VCaP (cell line): ENCODE results near the gene SLC8A3.

ENCODE experiments used
- H3K27ac ChIP-seq: fragments of 450-650 bp; 2 replicates; pipeline ENCODE4 v1.5.1; 2017
- TF ChIP-seq, protein P1 (sequence below): fragments of 450-650 bp; conservative IDR thresholded peaks from 2 replicates; pipeline ENCODE4 v1.5.1; 2017; ENCODE audit warnings: mild to moderate bottlenecking, moderate library complexity

Gene SLC8A3

GRCh38 chr14:70137788-70138187 is 51.0 kb downstream of the SLC8A3 start:
- TF ChIP-seq, protein P1, sequence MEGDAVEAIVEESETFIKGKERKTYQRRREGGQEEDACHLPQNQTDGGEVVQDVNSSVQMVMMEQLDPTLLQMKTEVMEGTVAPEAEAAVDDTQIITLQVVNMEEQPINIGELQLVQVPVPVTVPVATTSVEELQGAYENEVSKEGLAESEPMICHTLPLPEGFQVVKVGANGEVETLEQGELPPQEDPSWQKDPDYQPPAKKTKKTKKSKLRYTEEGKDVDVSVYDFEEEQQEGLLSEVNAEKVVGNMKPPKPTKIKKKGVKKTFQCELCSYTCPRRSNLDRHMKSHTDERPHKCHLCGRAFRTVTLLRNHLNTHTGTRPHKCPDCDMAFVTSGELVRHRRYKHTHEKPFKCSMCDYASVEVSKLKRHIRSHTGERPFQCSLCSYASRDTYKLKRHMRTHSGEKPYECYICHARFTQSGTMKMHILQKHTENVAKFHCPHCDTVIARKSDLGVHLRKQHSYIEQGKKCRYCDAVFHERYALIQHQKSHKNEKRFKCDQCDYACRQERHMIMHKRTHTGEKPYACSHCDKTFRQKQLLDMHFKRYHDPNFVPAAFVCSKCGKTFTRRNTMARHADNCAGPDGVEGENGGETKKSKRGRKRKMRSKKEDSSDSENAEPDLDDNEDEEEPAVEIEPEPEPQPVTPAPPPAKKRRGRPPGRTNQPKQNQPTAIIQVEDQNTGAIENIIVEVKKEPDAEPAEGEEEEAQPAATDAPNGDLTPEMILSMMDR: no peak
- no peak overlapping the region for H3K27ac ChIP-seq

- TF ChIP-seq, protein P1: no peak
- H3K27ac ChIP-seq: no peak overlapping the region
These were observed 55.3 kb downstream of the SLC8A3 start for GRCh38 chr14:70133461-70133860.

- TF ChIP-seq, protein P1: no peak
These were observed 58.3 kb downstream of the SLC8A3 start for GRCh38 chr14:70130482-70130881.

DNA sequence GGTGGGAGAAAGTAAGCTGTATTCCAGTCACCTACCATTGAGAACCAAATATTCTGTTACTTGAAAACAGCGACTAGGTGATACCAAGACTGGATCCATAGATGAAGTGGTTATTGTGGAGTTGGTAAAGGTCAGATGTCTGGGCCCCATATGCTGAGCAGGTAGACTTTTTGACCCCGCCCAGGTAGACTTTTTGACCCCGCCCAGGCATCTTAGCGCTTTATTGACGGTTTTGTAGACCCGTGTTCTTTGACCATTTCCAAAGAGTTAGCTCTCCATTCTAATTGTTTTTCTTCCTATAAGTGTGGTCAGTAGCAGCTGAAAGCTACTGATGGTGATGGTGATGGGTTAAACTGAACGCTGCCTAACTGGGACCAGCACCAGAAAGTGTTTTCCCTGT is 61.6 kb downstream of the SLC8A3 start:
- no peak overlapping the region for H3K27ac ChIP-seq
- TF ChIP-seq, protein P1: no peak

More at GRCh38 chr14:70130482-70130881, 58.3 kb downstream of the SLC8A3 start:
- H3K27ac ChIP-seq: no peak overlapping the region

- H3K27ac ChIP-seq: no peak overlapping the region
- TF ChIP-seq, protein P1: no peak
These were observed 65.0 kb downstream of the SLC8A3 start for GRCh38 chr14:70123796-70124195.

DNA sequence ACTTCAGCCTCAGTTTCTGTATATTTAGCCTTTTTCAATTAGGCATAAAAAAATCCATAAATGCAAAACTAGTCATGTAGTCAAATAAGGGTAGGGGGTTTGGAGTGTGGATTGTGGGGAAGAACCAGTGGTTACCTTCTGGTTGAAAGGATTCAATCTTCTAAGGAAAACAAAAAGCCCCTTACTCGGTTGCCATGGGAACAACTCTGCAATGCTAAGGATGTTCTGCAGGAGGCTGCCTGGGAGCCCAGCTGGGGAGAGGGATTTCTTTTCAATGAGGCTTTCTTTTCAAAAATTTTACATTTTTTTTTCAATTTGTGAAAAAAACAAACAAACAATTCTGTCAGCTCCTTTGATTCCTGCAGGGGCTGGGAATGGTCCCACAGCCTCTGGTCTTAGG is 67.2 kb downstream of the SLC8A3 start:
- TF ChIP-seq, protein P1: no peak
- H3K27ac ChIP-seq: no peak overlapping the region

GRCh38 chr14:70118064-70118463 is 70.7 kb downstream of the SLC8A3 start:
- TF ChIP-seq, protein P1: no peak
- no peak overlapping the region for H3K27ac ChIP-seq
